A549 treated with CpdA at 1 μM for 4 hours (cell line): ENCODE measurements around the gene NCAN. TPM values are rescaled to one million over a fixed set of nuclear protein-coding genes. Genes with fewer than 3 reads are reported as not detected.

ENCODE experiments used
- total RNA-seq: library from RNA; stranded (reverse); fragments of 200-300 nt; extraction: Qiagen RNA extraction; gene quantifications from 5 replicates; pipeline ENCODE4 v1.2.3, GENCODE V29; 2022; ENCODE audit warnings: low read depth

The NCAN gene
- 0.03 to 0.20 TPM (median 0.11 TPM) in 4 of 5 replicates, not detected in the other for total RNA-seq

DNA sequence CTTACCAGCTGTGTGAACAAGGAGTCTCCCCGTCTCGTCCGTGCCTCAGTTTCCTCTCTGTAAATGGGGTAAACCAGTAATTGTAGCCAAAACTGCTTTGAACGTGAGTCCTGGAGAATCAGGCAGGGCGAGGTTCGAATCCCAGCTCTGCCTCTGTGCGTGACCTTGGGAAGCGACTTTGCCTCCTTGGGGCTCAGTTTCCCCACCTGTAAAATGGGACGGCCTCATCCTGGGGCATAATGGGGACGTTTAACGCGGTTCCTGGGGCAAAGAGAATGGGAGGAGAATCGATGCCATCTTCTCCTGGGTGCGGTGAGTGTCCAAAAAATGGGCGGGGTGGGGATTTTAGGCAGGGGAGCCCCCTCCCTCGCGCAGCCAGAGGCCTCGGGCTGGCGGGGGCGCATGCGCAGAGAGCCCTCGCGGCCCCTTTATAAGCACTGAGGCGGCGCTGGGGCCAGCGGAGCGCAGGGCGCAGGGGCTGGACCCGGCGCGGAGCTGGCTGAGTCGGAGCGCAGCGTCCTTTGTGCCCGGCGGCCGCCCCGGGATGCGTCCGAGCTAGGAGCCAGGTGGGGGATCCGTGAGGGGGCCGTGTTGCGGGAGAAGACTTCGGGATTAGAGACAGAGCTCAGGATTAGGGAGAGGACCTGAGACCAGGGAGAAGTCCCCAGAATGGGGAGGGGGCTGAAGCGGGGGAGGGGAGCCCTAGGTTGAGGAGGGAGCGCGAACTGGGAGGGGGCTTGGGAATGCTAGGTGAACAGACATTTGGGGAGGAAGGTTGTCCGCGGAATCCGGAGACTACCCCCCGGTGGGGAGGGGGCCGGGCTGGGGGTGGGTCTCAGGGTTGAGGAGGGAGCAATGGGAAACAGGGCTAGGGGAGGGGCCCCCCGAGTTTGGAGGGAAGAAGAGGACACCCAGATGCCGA lies at the start of gene NCAN:
NCAN (plus strand) TSS at position 460 of the 922 bp plus-strand sequence. CDS start 4,996 bp downstream, outside the sequence.

DNA sequence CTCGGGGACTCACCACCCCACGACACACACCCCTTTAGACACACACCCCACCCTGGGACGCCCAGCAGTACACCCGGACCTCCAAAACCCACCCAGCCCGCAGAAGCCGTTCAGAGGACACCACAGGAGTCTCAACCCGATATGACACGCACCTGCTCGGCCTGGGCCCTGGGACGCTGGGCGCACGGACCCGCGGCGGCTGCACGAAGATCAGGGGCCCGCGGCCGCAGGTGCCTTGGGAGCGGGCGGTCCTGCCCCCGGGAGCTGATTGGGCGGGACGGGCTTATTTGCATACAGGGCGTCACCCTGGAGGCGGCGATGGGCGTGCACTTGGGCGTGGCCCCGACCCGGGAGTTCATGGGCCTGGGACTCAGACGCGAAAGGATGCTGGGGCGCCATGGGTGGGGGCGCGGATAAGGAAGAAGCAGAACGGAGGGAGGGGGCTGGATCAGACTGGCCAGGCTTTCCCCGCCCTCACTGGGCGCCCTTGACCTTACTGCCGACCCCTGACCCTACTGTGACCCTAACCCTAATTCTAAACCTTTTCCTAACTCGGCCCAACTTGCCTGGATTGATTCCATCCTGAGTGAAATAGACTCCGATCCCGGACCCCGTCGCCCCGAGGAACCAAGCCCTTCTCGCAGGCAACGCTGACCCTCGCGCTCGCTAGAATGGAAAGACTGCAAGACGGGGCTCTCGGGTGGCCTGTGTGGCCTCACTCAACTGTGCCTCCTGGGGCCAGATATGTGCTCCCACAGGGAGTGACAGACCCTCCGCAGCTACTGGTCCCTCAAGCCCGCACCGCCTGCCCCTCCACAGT lies 41.5 kb upstream of the NCAN start, which contains the start of gene MEF2B:
MEF2B (minus strand) TSS at position 211 of the 820 bp plus-strand sequence. CDS start 19,528 bp downstream, outside the sequence.

DNA sequence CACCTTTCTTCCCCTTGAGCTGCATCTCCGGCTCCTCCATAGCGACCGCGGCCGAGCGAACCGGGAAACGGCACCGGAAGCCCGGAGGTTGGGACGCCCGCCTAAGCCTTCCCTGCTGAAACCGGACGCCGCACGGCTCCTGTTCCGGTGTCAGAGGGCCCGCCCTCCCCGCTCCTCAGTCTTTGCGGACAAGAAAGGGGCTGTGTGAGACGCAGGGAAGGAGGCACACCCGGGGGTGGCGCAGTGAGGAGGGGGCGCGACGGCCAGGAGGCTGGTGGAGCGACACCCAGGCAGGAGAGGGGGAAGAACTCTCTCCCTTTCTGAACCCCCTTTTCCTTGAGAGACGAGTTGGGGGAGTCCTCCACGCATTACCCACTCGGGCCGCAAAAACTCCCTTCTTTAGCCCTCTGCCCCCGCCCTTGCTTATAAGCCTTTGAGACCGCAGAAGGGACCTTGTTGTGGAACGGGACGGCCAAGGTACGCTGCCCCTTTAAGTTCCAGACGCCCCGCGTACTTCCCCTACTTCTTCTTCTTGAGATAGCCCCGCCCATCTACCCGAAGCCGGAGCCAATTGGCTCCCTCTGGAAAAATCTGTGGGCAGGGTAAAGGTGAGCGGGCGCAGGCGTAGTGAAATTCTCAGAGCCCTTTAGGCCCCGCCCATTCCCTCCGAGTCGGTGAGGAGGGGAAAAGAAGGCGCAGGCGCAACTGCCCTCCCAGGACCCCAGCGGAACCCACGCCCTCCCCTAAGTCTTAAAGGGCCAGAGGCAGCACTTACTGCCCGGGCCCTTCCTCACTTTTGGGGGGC lies 19.5 kb upstream of the NCAN start, which contains the start of the genes BORCS8 and RFXANK:
BORCS8 (minus strand) TSS at position 75 of the 805 bp plus-strand sequence; CDS start at position 40, 35 bp downstream.
RFXANK (plus strand) TSS at position 181 of the 805 bp plus-strand sequence. CDS start 1,689 bp downstream, outside the sequence.

DNA sequence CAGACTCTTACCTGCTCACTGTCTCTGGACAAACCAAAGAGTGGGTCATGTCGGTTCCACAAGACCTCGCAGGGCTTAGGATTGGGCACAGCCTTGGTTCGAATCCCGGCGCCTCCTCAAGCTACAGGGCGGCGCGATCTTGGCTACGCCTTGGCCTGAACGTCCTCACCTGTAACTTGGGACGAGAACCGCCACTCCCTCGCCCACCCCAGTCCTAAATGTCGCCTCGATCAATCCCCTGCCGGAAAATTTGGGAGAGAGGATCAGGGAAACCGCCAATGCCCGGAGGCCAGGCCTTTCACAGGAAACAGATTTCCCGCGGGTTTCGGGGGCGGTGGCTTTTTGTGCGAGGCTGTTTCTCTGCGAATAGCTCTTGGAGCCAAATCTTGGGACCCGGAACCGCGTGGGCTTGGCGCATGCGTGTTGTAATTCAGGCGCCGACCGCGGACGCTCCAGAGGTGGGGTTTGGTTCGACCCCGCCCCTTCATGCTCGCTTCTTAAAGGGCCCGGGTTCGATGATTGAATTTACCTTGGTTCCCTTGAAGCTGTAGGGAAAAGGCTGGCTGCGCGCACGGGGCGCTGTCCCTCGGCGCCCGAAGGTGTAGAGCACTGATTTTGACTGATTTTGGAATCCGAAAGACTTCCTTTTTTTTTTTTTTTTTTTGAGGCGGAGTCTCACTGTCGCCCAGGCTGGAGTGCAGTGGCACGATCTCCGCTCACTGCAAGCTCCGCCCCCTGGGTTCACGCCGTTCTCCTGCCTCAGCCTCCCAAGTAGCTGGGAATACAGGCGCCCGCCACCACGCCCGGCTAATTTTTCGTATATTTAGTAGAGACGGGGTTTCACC lies 8.5 kb upstream of the NCAN start, which contains the start of gene NR2C2AP:
NR2C2AP (minus strand) TSS at position 403 of the 845 bp plus-strand sequence; CDS start at position 49, 354 bp downstream.

Other genes starting within 250 kb of the NCAN start
- gene SUGP2, start 178.4 kb upstream of the NCAN start, total RNA-seq: 25.3 to 35.4 TPM (median 31.5 TPM) in 5 replicates
- gene ARMC6, start 178.4 kb upstream of the NCAN start, total RNA-seq: 21.3 to 31.7 TPM (median 31.1 TPM) in 5 replicates
- gene SLC25A42, start 148.0 kb upstream of the NCAN start, total RNA-seq: 0.43 to 1.0 TPM (median 0.94 TPM) in 5 replicates
- 17.7 to 29.3 TPM (median 25.0 TPM) in 5 replicates for gene TMEM161A, start 73.5 kb upstream of the NCAN start, total RNA-seq
- gene MEF2B, start 41.7 kb upstream of the NCAN start, total RNA-seq: 0.42 to 1.6 TPM (median 0.53 TPM) in 5 replicates
- 7.4 to 12.9 TPM (median 11.7 TPM) in 5 replicates for gene BORCS8, start 19.8 kb upstream of the NCAN start, total RNA-seq
- 35.4 to 49.4 TPM (median 47.3 TPM) in 5 replicates for gene RFXANK, start 19.7 kb upstream of the NCAN start, total RNA-seq
- gene NR2C2AP, start 8.5 kb upstream of the NCAN start, total RNA-seq: 29.9 to 35.3 TPM (median 34.0 TPM) in 5 replicates
- 0.34 to 0.79 TPM (median 0.66 TPM) in 4 of 5 replicates, not detected in the other for gene TM6SF2, start 61.3 kb downstream of the NCAN start, total RNA-seq
- 22.6 to 28.5 TPM (median 24.3 TPM) in 5 replicates for gene SUGP1, start 108.6 kb downstream of the NCAN start, total RNA-seq
- 11.8 to 15.9 TPM (median 14.6 TPM) in 5 replicates for gene MAU2, start 108.9 kb downstream of the NCAN start, total RNA-seq
- 42.7 to 50.9 TPM (median 45.5 TPM) in 5 replicates for gene GATAD2A, start 193.7 kb downstream of the NCAN start, total RNA-seq